Right atrium auricular region (tissue), 2 donors: Measurements from ENCODE around the gene KRT6B. TPM values are rescaled to one million over a fixed set of nuclear protein-coding genes. Genes with fewer than 3 reads are reported as not detected.

Experiments used
- DNase-seq: peaks from one replicate; pipeline ENCODE4 v3.0.0-alpha.2; 2019; ENCODE audit warnings: low spot score
- H3K27ac ChIP-seq, 2 donors: fragments of 200-600 bp; sonication (generic); 1 replicate in 1 of 2; 2 replicates in 1 of 2; pipeline ENCODE4 v1.5.1; 2016 to 2019
- H3K27me3 ChIP-seq, 2 donors: fragments of 200-600 bp; sonication (generic); one replicate each; pipeline versions ENCODE4 v1.5.1 to v1.6.0; 2017 to 2019
- H3K36me3 ChIP-seq: fragments of 200-600 bp; sonication (generic); one replicate; pipeline ENCODE4 v1.5.1; 2016
- H3K4me1 ChIP-seq, 2 donors: fragments of 200-600 bp; sonication (generic); one replicate each; pipeline versions ENCODE4 v1.5.1 to v1.6.0; 2017 to 2019
- H3K4me3 ChIP-seq, 2 donors: fragments of 200-600 bp; sonication (generic); 1 replicate in 1 of 2; 2 replicates in 1 of 2; pipeline ENCODE4 v1.5.1; 2017 to 2019; ENCODE audit warnings: mild to moderate bottlenecking in 1 of 2, moderate library complexity in 1 of 2
- H3K9me3 ChIP-seq, 2 donors: fragments of 200-600 bp; sonication (generic); one replicate each; pipeline ENCODE4 v1.5.1; 2019
- CTCF ChIP-seq, 2 donors: fragments of 200-600 bp; sonication (generic); IDR thresholded peaks; one replicate each; pipeline ENCODE4 v1.5.1; 2019; ENCODE audit warnings: antibody characterized with exemption in 2 of 2
- total RNA-seq, 2 donors: library from RNA; depleted of rRNA; stranded (reverse); fragments of >200 nt; gene quantifications; one replicate each; pipeline ENCODE4 v1.1.0, GENCODE V29; 2016

KRT6B gene
- total RNA-seq, 2 donors from 2014 or later = not detected

GRCh38 chr12:52402873-52403540 lies 48.9 kb downstream of the KRT6B start:
- DNase-seq = no peak
- TF ChIP-seq CTCF (IDR thresholded peaks at IDR 0.05) = no peak
- no peak overlapping the region for H3K27ac ChIP-seq
- no peaks in the 10 kb centered on the region for H3K9me3 ChIP-seq
- no peak overlapping the region for H3K4me3 ChIP-seq
- H3K36me3 ChIP-seq = no peaks in the 10 kb centered on the region
- H3K27me3 ChIP-seq = no peaks in the 10 kb centered on the region
- H3K4me1 ChIP-seq = no peaks in the 10 kb centered on the region

GRCh38 chr12:52402377-52402776 lies 49.6 kb downstream of the KRT6B start:
- no peak for DNase-seq
- Histone ChIP-seq H3K27ac (no peak overlapping the region), H3K9me3 (no peaks in the 10 kb centered on the region), H3K27me3 (no peaks in the 10 kb centered on the region), H3K4me3 (no peak overlapping the region), H3K4me1 (no peaks in the 10 kb centered on the region), H3K36me3 (no peaks in the 10 kb centered on the region)
- TF ChIP-seq CTCF (IDR thresholded peaks at IDR 0.05) = no peak

GRCh38 chr12:52401926-52402325 lies 50.0 kb downstream of the KRT6B start:
- H3K36me3 ChIP-seq = no peaks in the 10 kb centered on the region
- no peaks in the 10 kb centered on the region for H3K4me1 ChIP-seq
- H3K9me3 ChIP-seq = no peaks in the 10 kb centered on the region
- TF ChIP-seq CTCF (IDR thresholded peaks at IDR 0.05) = no peak
- H3K4me3 ChIP-seq = no peak overlapping the region
- no peaks in the 10 kb centered on the region for H3K27me3 ChIP-seq
- no peak overlapping the region for H3K27ac ChIP-seq
- DNase-seq = no peak

GRCh38 chr12:52401526-52401925 lies 50.4 kb downstream of the KRT6B start:
- no peaks in the 10 kb centered on the region for H3K4me1 ChIP-seq
- DNase-seq = no peak
- no peaks in the 10 kb centered on the region for H3K36me3 ChIP-seq
- TF ChIP-seq CTCF (IDR thresholded peaks at IDR 0.05) = no peak
- H3K27ac ChIP-seq = no peak overlapping the region
- no peaks in the 10 kb centered on the region for H3K9me3 ChIP-seq
- no peaks in the 10 kb centered on the region for H3K27me3 ChIP-seq
- no peak overlapping the region for H3K4me3 ChIP-seq

GRCh38 chr12:52400906-52401305 lies 51.0 kb downstream of the KRT6B start:
- Histone ChIP-seq H3K27me3 (no peaks in the 10 kb centered on the region), H3K27ac (no peak overlapping the region)
- TF ChIP-seq CTCF (IDR thresholded peaks at IDR 0.05) = no peak

GRCh38 chr12:52399756-52400155 lies 52.2 kb downstream of the KRT6B start:
- no peak for DNase-seq

More at GRCh38 chr12:52400906-52401305, 51.0 kb downstream of the KRT6B start:
- no peaks in the 10 kb centered on the region for H3K9me3 ChIP-seq
- no peaks in the 10 kb centered on the region for H3K4me1 ChIP-seq
- H3K4me3 ChIP-seq = no peak overlapping the region
- no peaks in the 10 kb centered on the region for H3K36me3 ChIP-seq
- no peak for DNase-seq

More at GRCh38 chr12:52399756-52400155, 52.2 kb downstream of the KRT6B start:
- Histone ChIP-seq H3K9me3 (no peaks in the 10 kb centered on the region), H3K27me3 (no peaks in the 10 kb centered on the region), H3K4me3 (no peak overlapping the region), H3K27ac (no peak overlapping the region), H3K36me3 (no peaks in the 10 kb centered on the region), H3K4me1 (no peaks in the 10 kb centered on the region)
- TF ChIP-seq CTCF (IDR thresholded peaks at IDR 0.05) = no peak
